H9 (cell line): ENCODE measurements around the gene SORBS1. TPM values are rescaled to one million over a fixed set of nuclear protein-coding genes. Genes with fewer than 3 reads are reported as not detected.

Experiments used
- DNase-seq: peaks from one replicate; pipeline ENCODE4 v3.0.0-alpha.2; 2017
- H2AFZ ChIP-seq: one replicate; pipeline ENCODE4 v1.6.1; 2013; ENCODE audit warnings: mild to moderate bottlenecking, low read length, control low read depth, moderate library complexity
- H2AK5ac ChIP-seq: 2 replicates; pipeline ENCODE4 v1.6.1; 2013; ENCODE audit warnings: low read length, control low read depth, mixed read lengths; ENCODE audit not compliant: insufficient read length
- H2BK120ac ChIP-seq: one replicate; pipeline ENCODE4 v1.6.1; 2013; ENCODE audit warnings: low read depth, mild to moderate bottlenecking, low read length, control low read depth, inconsistent platforms; ENCODE audit not compliant: poor library complexity, severe bottlenecking
- H2BK12ac ChIP-seq: 2 replicates; pipeline ENCODE4 v1.6.1; 2013; ENCODE audit warnings: low read length, control low read depth, mixed read lengths, low read depth; ENCODE audit not compliant: insufficient read length
- H2BK15ac ChIP-seq: 2 replicates; pipeline ENCODE4 v1.6.1; 2013; ENCODE audit warnings: low read depth, low read length, control low read depth
- H2BK20ac ChIP-seq: one replicate; pipeline ENCODE4 v1.6.1; 2013; ENCODE audit warnings: low read depth, mild to moderate bottlenecking, low read length, control low read depth, inconsistent platforms; ENCODE audit not compliant: poor library complexity, severe bottlenecking
- H2BK5ac ChIP-seq: 2 replicates; pipeline ENCODE4 v1.6.1; 2013; ENCODE audit warnings: low read length, control low read depth, mixed read lengths; ENCODE audit not compliant: insufficient read length
- H3K14ac ChIP-seq: 2 replicates; pipeline ENCODE4 v1.6.1; 2013; ENCODE audit warnings: low read length, control low read depth; ENCODE audit not compliant: insufficient read depth
- H3K18ac ChIP-seq: 2 replicates; pipeline ENCODE4 v1.6.1; 2013; ENCODE audit warnings: low read depth, mild to moderate bottlenecking, mixed read lengths, low read length, control low read depth; ENCODE audit not compliant: insufficient read length
- H3K23ac ChIP-seq: 2 replicates; pipeline ENCODE4 v1.6.1; 2013; ENCODE audit warnings: low read length, control low read depth, mixed read lengths, low read depth; ENCODE audit not compliant: insufficient read length
- H3K23me2 ChIP-seq: 2 replicates; pipeline ENCODE4 v1.6.1; 2013; ENCODE audit warnings: low read depth, mild to moderate bottlenecking, mixed read lengths, low read length, control low read depth; ENCODE audit not compliant: insufficient read length, poor library complexity, severe bottlenecking
- H3K27ac ChIP-seq: 2 replicates; pipeline ENCODE4 v1.5.1; 2013; ENCODE audit warnings: low read length, control low read depth, mixed read lengths, low read depth; ENCODE audit not compliant: insufficient read length
- H3K27me3 ChIP-seq: 2 replicates; pipeline ENCODE4 v1.6.1; 2013; ENCODE audit warnings: low read length, control low read depth, inconsistent platforms; ENCODE audit not compliant: insufficient read depth
- H3K4ac ChIP-seq: 2 replicates; pipeline ENCODE4 v1.6.1; 2013; ENCODE audit warnings: low read depth, mild to moderate bottlenecking, control low read depth, inconsistent platforms, low read length, moderate library complexity
- H3K4me1 ChIP-seq: 2 replicates; pipeline ENCODE4 v1.6.1; 2013; ENCODE audit warnings: low read length, control low read depth, inconsistent platforms; ENCODE audit not compliant: insufficient read depth
- H3K4me2 ChIP-seq: 2 replicates; pipeline ENCODE4 v1.6.1; 2013; ENCODE audit warnings: low read length, control low read depth, mixed read lengths; ENCODE audit not compliant: insufficient read length, insufficient read depth
- H3K56ac ChIP-seq: 2 replicates; pipeline ENCODE4 v1.6.1; 2013; ENCODE audit warnings: low read depth, mild to moderate bottlenecking, mixed read lengths, low read length, control low read depth; ENCODE audit not compliant: insufficient read length
- H3K79me1 ChIP-seq: 2 replicates; pipeline ENCODE4 v1.6.1; 2013; ENCODE audit warnings: low read depth, mild to moderate bottlenecking, moderate library complexity, low read length, control low read depth, inconsistent platforms; ENCODE audit not compliant: insufficient read depth, poor library complexity, severe bottlenecking
- H3K79me2 ChIP-seq: 2 replicates; pipeline ENCODE4 v1.6.1; 2013; ENCODE audit warnings: low read length, control low read depth, inconsistent platforms; ENCODE audit not compliant: insufficient read depth
- H3K9ac ChIP-seq: 2 replicates; pipeline ENCODE4 v1.6.1; 2013; ENCODE audit warnings: low read length, control low read depth, mixed read lengths; ENCODE audit not compliant: insufficient read length; ENCODE audit errors: extremely low read depth
- H3K9me3 ChIP-seq: one replicate; pipeline ENCODE4 v1.6.1; 2013; ENCODE audit warnings: low read depth, low read length, inconsistent platforms; ENCODE audit not compliant: control insufficient read depth
- H3T11ph ChIP-seq: one replicate; pipeline ENCODE4 v1.6.1; 2013; ENCODE audit warnings: mild to moderate bottlenecking, low read length, control low read depth, inconsistent platforms
- H4K20me1 ChIP-seq: one replicate; pipeline ENCODE4 v1.6.1; 2013; ENCODE audit not compliant: control insufficient read depth, insufficient read length, insufficient read depth
- H4K5ac ChIP-seq: 2 replicates; pipeline ENCODE4 v1.6.1; 2013; ENCODE audit warnings: low read depth, mild to moderate bottlenecking, mixed read lengths, low read length, control low read depth; ENCODE audit not compliant: insufficient read length
- H4K8ac ChIP-seq: replicated peaks from 2 replicates; pipeline ENCODE4 v1.6.1; 2013; ENCODE audit warnings: low read length, control low read depth, mixed read lengths, low read depth; ENCODE audit not compliant: insufficient read length
- H4K91ac ChIP-seq: 2 replicates; pipeline ENCODE4 v1.6.1; 2013; ENCODE audit warnings: low read depth, mild to moderate bottlenecking, moderate library complexity, mixed read lengths, low read length, control low read depth; ENCODE audit not compliant: insufficient read length
- H3K27ac Mint-ChIP-seq, 3 experiments: 2 replicates in 2 of 3; 3 replicates in 1 of 3; pipeline ENCODE4 v1.8.0; 2020 to 2021; ENCODE audit warnings: mixed read lengths in 3 of 3, mild to moderate bottlenecking in 1 of 3, moderate library complexity in 1 of 3
- H3K27me3 Mint-ChIP-seq: 2 replicates; pipeline ENCODE4 v1.8.0; 2021; ENCODE audit warnings: low read depth, mild to moderate bottlenecking, moderate library complexity, mixed read lengths
- H3K36me3 Mint-ChIP-seq, 3 experiments: 2 replicates in 2 of 3; 3 replicates in 1 of 3; pipeline ENCODE4 v1.8.0; 2020 to 2021; ENCODE audit warnings: low read depth in 3 of 3, mixed read lengths in 3 of 3; ENCODE audit not compliant: insufficient read depth in 1 of 3
- H3K4me1 Mint-ChIP-seq, 2 experiments: 2 replicates each; pipeline ENCODE4 v1.8.0; 2020; ENCODE audit warnings: mixed read lengths in 2 of 2
- H3K4me3 Mint-ChIP-seq, 2 experiments: 2 replicates in 1 of 2; 3 replicates in 1 of 2; pipeline ENCODE4 v1.8.0; 2020 to 2021; ENCODE audit warnings: mild to moderate bottlenecking in 2 of 2, mixed read lengths in 2 of 2, moderate library complexity in 1 of 2
- H3K9me3 Mint-ChIP-seq, 2 experiments: 2 replicates in 1 of 2; 3 replicates in 1 of 2; pipeline ENCODE4 v1.8.0; 2020; ENCODE audit warnings: mild to moderate bottlenecking in 2 of 2, mixed read lengths in 2 of 2, moderate library complexity in 1 of 2
- WGBS: extraction: QIAGEN DNeasy Blood & Tissue Kit; methylation state at CpG from one replicate; pipeline ENCODE4 v1.1.7; 2013; ENCODE audit warnings: missing lambda C conversion rate, low lambda C conversion rate, mixed read lengths; ENCODE audit not compliant: insufficient read length; ENCODE audit errors: extremely low coverage; 5-methylcytosine and 5-hydroxymethylcytosine counted together
- total RNA-seq: library from RNA; stranded (reverse); gene quantifications from 2 replicates; pipeline ENCODE4 v1.2.1, GENCODE V29; 2021
- TF ChIP-seq, protein P1 (sequence below): fragments of 200-600 bp; sonication (generic); conservative IDR thresholded peaks from 3 replicates; pipeline ENCODE4 v1.8.0; 2021; ENCODE audit warnings: antibody characterized with exemption, mild to moderate bottlenecking

Gene SORBS1
- total RNA-seq, 1 experiment from 2014 or later, result 24.3 TPM

- H3K4me2 ChIP-seq, result no peak overlapping the region
- Mint-ChIP-seq H3K36me3 (peaks cover under 1 to 15% (median 7%) of the 10 kb centered on the region in 3 experiments; a peak in 2 of 7 replicates), H3K27me3 (no peaks in the 10 kb centered on the region), H3K9me3 (no peaks in the 10 kb centered on the region), H3K4me1 (peaks cover 19 to 24% of the 10 kb centered on the region in 2 experiments), H3K4me3 (no peak overlapping the region), H3K27ac (no peak overlapping the region)
- H3K9me3 ChIP-seq, result no peaks in the 10 kb centered on the region
- H3K4me1 ChIP-seq, result 0 out of 2 replicates have a peak, but pooled peaks cover 2% of the 10 kb centered on the region
- H3K18ac ChIP-seq, result no peak overlapping the region
- H3K23me2 ChIP-seq, result no peaks in the 10 kb centered on the region
- no peak overlapping the region for H4K8ac ChIP-seq
- no CpG with 5 or more reads among the region's 1 CpG for WGBS
- no peak overlapping the region for H3T11ph ChIP-seq
- H3K14ac ChIP-seq, result no peak overlapping the region
- H3K23ac ChIP-seq, result no peak overlapping the region
- no peak overlapping the region for H2AFZ ChIP-seq
- no peak overlapping the region for H4K5ac ChIP-seq
- no peak overlapping the region for H2BK15ac ChIP-seq
- H2BK12ac ChIP-seq, result no peak overlapping the region
- TF ChIP-seq, protein P1, sequence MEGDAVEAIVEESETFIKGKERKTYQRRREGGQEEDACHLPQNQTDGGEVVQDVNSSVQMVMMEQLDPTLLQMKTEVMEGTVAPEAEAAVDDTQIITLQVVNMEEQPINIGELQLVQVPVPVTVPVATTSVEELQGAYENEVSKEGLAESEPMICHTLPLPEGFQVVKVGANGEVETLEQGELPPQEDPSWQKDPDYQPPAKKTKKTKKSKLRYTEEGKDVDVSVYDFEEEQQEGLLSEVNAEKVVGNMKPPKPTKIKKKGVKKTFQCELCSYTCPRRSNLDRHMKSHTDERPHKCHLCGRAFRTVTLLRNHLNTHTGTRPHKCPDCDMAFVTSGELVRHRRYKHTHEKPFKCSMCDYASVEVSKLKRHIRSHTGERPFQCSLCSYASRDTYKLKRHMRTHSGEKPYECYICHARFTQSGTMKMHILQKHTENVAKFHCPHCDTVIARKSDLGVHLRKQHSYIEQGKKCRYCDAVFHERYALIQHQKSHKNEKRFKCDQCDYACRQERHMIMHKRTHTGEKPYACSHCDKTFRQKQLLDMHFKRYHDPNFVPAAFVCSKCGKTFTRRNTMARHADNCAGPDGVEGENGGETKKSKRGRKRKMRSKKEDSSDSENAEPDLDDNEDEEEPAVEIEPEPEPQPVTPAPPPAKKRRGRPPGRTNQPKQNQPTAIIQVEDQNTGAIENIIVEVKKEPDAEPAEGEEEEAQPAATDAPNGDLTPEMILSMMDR, result no peak
- no peak overlapping the region for H2BK5ac ChIP-seq
- no peak overlapping the region for H3K27ac ChIP-seq
- no peak overlapping the region for H3K4ac ChIP-seq
- H2AK5ac ChIP-seq, result no peak overlapping the region
- no peak overlapping the region for H2BK20ac ChIP-seq
- no peaks in the 10 kb centered on the region for H3K27me3 ChIP-seq
- H3K56ac ChIP-seq, result no peak overlapping the region
- no peak overlapping the region for H4K91ac ChIP-seq
- no peak overlapping the region for H3K9ac ChIP-seq
- H3K79me2 ChIP-seq, result no peaks in the 10 kb centered on the region
- DNase-seq, result no peak
- no peaks in the 10 kb centered on the region for H3K79me1 ChIP-seq
- H2BK120ac ChIP-seq, result no peak overlapping the region
- no peaks in the 10 kb centered on the region for H4K20me1 ChIP-seq
Observed at GRCh38 chr10:95391164-95391563, 170.0 kb downstream of the SORBS1 start.
